Left ventricle myocardium inferior (tissue), 1 donor: ENCODE results near the gene SCN4A. TPM values are rescaled to one million over a fixed set of nuclear protein-coding genes. Genes with fewer than 3 reads are reported as not detected.

Experiments used
- DNase-seq: peaks from one replicate; pipeline ENCODE4 v3.0.0-alpha.2; 2020
- H3K27ac ChIP-seq: fragments of 200-600 bp; replicated peaks from 2 replicates; pipeline ENCODE4 v1.8.0; 2021
- H3K27me3 ChIP-seq: fragments of 200-600 bp; 2 replicates; pipeline ENCODE4 v1.8.0; 2021; ENCODE audit warnings: low read depth
- H3K36me3 ChIP-seq: fragments of 200-600 bp; 2 replicates; pipeline ENCODE4 v1.8.0; 2021
- H3K4me1 ChIP-seq: fragments of 200-600 bp; 2 replicates; pipeline ENCODE4 v1.8.0; 2021
- H3K4me3 ChIP-seq: fragments of 200-600 bp; 2 replicates; pipeline ENCODE4 v1.8.0; 2021; ENCODE audit warnings: mild to moderate bottlenecking, moderate library complexity
- H3K9me3 ChIP-seq: fragments of 200-600 bp; replicated peaks from 2 replicates; pipeline ENCODE4 v1.8.0; 2021
- intact Hi-C: fragments of 100-400 bp; cut with micrococcal nuclease; formaldehyde crosslinking; loops from one replicate; pipeline ENCODE4 v1.11.0; 2022
- total RNA-seq: library from RNA; stranded (reverse); fragmentation: NEBNext Ultra II Directional; extraction: Animal tissue kit (Norgen Biotek cat#: 25700); gene quantifications from one replicate; pipeline ENCODE4 v1.2.1, GENCODE V29; 2021
- TF ChIP-seq, protein P1 (sequence below): fragments of 200-600 bp; IDR thresholded peaks from 2 replicates; pipeline ENCODE4 v1.8.0; 2021; ENCODE audit warnings: antibody characterized with exemption, mild to moderate bottlenecking, borderline replicate concordance
- donor health status: DM: no; HTN: yes; CAD: no; lungs with severe emphysema.

Gene SCN4A
- total RNA-seq, 1 donor from 2014 or later: 1.2 TPM

DNA sequence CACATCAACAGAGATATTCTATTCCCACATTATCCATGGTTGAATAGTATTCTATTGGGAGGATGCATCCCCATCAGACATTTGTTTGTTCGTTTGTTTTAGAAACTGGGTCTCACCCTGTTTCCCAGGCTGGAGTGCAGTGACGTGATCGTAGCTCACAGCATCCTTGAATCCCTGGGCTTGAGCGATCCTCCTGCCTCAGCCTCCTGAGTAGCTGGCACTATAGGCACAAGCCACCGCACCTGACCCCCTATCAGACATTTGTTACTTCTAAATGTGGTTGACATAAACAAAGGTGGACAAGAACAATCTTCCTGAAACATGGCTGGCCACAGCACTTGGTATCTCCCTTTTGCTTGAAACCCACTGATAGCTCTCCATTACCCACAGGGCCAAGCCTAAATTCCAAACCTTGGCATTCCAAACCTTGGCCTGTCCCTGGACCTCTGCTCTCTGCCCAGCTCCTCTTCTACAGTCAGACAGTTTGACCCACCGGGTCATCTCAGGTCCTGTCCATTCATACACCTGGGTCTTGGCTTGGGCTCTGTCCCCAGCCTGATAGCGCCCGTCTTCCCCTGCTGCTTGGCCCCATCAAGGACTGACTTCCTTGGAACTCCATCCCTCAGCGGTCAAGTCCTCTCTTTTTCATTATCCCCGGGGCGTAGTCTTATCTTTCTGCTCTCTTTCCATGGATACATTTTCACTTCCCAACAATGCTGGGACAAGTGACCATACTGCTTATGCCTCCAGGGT lies 23.9 kb upstream of the SCN4A start:
- H3K4me1 ChIP-seq: peaks cover 32% of the 10 kb centered on the region
- intact Hi-C loops: no loop called here
- DNase-seq: peak; percentile 1
- no peak overlapping the region for H3K4me3 ChIP-seq
- no peaks in the 10 kb centered on the region for H3K36me3 ChIP-seq
- H3K27me3 ChIP-seq: peaks cover 47% of the 10 kb centered on the region
- no peaks in the 10 kb centered on the region for H3K9me3 ChIP-seq
- TF ChIP-seq, protein P1, sequence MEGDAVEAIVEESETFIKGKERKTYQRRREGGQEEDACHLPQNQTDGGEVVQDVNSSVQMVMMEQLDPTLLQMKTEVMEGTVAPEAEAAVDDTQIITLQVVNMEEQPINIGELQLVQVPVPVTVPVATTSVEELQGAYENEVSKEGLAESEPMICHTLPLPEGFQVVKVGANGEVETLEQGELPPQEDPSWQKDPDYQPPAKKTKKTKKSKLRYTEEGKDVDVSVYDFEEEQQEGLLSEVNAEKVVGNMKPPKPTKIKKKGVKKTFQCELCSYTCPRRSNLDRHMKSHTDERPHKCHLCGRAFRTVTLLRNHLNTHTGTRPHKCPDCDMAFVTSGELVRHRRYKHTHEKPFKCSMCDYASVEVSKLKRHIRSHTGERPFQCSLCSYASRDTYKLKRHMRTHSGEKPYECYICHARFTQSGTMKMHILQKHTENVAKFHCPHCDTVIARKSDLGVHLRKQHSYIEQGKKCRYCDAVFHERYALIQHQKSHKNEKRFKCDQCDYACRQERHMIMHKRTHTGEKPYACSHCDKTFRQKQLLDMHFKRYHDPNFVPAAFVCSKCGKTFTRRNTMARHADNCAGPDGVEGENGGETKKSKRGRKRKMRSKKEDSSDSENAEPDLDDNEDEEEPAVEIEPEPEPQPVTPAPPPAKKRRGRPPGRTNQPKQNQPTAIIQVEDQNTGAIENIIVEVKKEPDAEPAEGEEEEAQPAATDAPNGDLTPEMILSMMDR: no peak
- no peak overlapping the region for H3K27ac ChIP-seq

DNA sequence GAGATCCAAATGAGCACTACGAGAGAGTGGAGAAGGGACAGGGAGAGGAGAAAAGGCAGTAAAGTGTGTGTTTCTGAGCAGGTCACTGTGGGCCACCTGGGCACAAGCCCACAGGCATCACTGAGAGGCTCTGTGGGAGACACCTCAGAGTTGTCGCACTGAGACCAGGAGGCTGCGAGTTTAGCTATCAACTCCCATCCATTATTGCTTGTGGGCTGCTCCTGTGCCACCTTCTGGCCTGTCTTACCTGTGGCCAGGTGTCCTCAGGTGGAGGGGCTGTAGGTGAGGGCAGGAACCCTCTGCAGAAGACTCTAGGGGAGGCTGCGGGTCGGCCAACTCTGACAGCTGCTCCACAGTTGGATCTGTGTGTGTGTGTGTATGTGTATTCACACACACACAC lies 22.9 kb upstream of the SCN4A start:
- Histone ChIP-seq H3K9me3 (no peaks in the 10 kb centered on the region), H3K4me3 (no peak overlapping the region), H3K27ac (no peak overlapping the region), H3K4me1 (peaks cover 26% of the 10 kb centered on the region), H3K27me3 (peaks cover 54% of the 10 kb centered on the region), H3K36me3 (no peaks in the 10 kb centered on the region)
- peak; percentile 3 for DNase-seq
- intact Hi-C loops: no loop called here
- TF ChIP-seq, protein P1: no peak

DNA sequence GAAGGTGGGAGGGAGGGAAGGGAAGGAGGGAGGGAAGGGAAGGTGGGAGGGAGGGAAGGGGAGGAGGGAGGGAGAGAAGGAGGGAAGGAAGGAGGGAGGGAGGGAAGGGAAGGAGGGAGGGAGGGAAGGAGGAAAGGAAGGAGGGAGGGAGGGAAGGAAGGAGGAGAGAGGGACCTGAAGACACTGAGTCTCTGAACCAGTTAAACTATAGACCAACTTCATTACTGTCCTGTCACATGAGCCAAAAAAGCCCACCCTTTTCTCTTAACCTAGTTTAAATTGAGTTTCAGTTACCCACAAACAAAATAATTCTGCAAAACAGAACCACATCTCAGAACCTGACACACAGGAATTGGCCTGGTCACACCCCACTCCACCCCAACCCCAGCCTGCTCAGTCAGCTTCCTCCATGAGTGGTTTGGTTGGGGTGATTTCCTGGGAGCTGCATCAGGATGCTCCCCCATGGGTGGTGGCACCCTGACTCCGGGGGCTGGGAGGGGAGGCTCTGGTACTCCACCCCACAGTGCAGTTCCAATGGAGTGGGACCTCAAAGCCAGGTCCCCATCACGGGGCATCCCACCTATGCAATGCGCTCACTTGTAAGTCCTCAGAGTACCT lies 20.8 kb upstream of the SCN4A start:
- intact Hi-C loops: no loop called here

DNA sequence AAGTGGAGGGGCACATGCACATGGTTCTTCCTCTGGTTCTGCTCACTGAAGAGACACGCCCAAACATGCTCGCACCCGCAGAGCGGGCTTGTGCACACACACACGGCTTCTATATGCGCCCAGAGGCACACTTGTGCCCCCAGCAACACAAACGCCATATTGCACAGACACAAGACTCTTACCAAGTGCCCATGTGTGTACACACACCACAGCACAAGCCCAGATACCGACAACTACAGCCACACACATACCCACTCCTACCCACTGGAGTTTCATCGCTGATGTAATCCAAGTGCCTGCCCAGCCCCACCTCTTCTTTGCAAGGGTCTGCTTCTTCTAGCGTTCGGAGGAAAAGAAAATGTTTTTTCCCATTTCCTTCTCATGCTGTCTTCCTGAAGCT lies 18.9 kb upstream of the SCN4A start:
- H3K36me3 ChIP-seq: no peaks in the 10 kb centered on the region
- H3K4me3 ChIP-seq: no peak overlapping the region
- DNase-seq: no peak
- H3K9me3 ChIP-seq: no peaks in the 10 kb centered on the region
- H3K27me3 ChIP-seq: peaks cover 40% of the 10 kb centered on the region
- TF ChIP-seq, protein P1: no peak
- intact Hi-C loops: no loop called here
- H3K4me1 ChIP-seq: peaks cover 33% of the 10 kb centered on the region
- no peak overlapping the region for H3K27ac ChIP-seq

More for the DNA sequence above, 20.8 kb upstream of the SCN4A start:
- Histone ChIP-seq H3K4me3 (no peak overlapping the region), H3K36me3 (no peaks in the 10 kb centered on the region), H3K27ac (no peak overlapping the region), H3K27me3 (peaks cover 56% of the 10 kb centered on the region), H3K9me3 (no peaks in the 10 kb centered on the region), H3K4me1 (peaks cover 31% of the 10 kb centered on the region)
- peak; percentile 9 for DNase-seq
- TF ChIP-seq, protein P1: no peak

DNA sequence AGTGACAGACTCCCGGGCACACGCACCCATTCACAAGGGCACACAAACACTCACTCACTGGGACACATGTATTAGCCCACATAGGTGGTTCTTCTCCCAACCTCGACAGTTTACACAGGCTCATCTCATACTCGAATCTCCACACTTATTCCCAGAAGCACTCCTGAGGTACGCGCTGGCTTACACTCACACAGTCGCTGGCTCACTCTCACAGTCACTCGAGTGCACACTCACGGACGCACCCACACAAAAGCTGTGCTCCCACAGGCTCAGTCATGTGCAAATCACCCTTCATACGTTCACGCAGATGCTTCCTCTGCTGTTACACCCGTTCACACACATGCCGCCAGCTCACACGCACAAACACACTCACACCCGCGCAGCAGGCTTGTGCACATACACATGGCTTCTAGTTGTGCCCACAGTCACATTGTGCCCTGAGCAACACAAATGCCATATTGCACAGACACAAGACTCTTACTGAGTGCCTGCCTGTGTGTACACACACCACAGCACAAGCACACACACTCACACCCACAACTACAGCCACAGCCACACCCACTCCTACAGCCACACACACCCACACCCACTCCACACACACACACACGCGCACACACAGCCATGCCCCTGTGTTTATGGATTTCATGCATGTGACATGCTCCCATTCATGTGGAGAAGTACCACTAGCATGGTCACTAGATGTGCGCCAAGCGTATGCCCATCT lies 17.1 kb upstream of the SCN4A start:
- peak; percentile 3 for DNase-seq
- Histone ChIP-seq H3K4me3 (no peak overlapping the region), H3K4me1 (peaks cover 50% of the 10 kb centered on the region), H3K36me3 (no peaks in the 10 kb centered on the region), H3K9me3 (no peaks in the 10 kb centered on the region), H3K27ac (no peak overlapping the region), H3K27me3 (peaks cover 30% of the 10 kb centered on the region)
- intact Hi-C loops: no loop called here
- TF ChIP-seq, protein P1: no peak
